HG03354 (cell line): ENCODE measurements around the gene GAGE10.
"Not testable (repeated sequence)": the region's sequence is repeated elsewhere in the genome, so short reads cannot be mapped to it uniquely, and the experiment has no call there.

Source experiments
- ATAC-seq: cut with Tn5 transposase; IDR thresholded peaks from one replicate; pipeline ENCODE4 v1.9.1; 2021; ENCODE audit warnings: mild to moderate bottlenecking; ENCODE audit not compliant: unreplicated experiment, poor library complexity, severe bottlenecking

Gene GAGE10

GRCh38 chrX:49312176-49312575 lies 8.7 kb downstream of the GAGE10 start:
- ATAC-seq: no peak

GRCh38 chrX:49316085-49316484 lies 12.6 kb downstream of the GAGE10 start:
- ATAC-seq: no peak

GRCh38 chrX:49321737-49322136 lies 18.3 kb downstream of the GAGE10 start, which contains the start of gene GAGE12J:
Gene GAGE12J (plus strand): TSS chrX:49322037. CDS start chrX:49323194, 1,157 bp downstream.
- ATAC-seq: not testable (repeated sequence)

GRCh38 chrX:49322266-49322665 lies 18.8 kb downstream of the GAGE10 start:
- ATAC-seq: not testable (repeated sequence)

GRCh38 chrX:49323735-49324134 lies 20.3 kb downstream of the GAGE10 start:
- ATAC-seq: not testable (repeated sequence)

- not testable (repeated sequence) for ATAC-seq
Measured at GRCh38 chrX:49330421-49330820, 27.0 kb downstream of the GAGE10 start.

GRCh38 chrX:49331282-49331681 lies 27.8 kb downstream of the GAGE10 start, which contains the start of gene GAGE13:
Gene GAGE13 (plus strand): TSS chrX:49331582. CDS start chrX:49332738, 1,156 bp downstream.
- ATAC-seq: not testable (repeated sequence)

- ATAC-seq: not testable (repeated sequence)
Measured at GRCh38 chrX:49331841-49332240, 28.4 kb downstream of the GAGE10 start.

GRCh38 chrX:49341449-49341848 lies 38.0 kb downstream of the GAGE10 start:
- not testable (repeated sequence) for ATAC-seq

- ATAC-seq: not testable (repeated sequence)
Measured at GRCh38 chrX:49344496-49345175, 41.2 kb downstream of the GAGE10 start.

- ATAC-seq: not testable (repeated sequence)
Measured at GRCh38 chrX:49345402-49345801, 42.0 kb downstream of the GAGE10 start.

- not testable (repeated sequence) for ATAC-seq
Measured at GRCh38 chrX:49346150-49346549, 42.7 kb downstream of the GAGE10 start.
